Kidney epithelial cell (primary cell): ENCODE measurements around the gene SLC15A4. TPM values are rescaled to one million over a fixed set of nuclear protein-coding genes. Genes with fewer than 3 reads are reported as not detected.
"Not testable (repeated sequence)": the region's sequence is repeated elsewhere in the genome, so short reads cannot be mapped to it uniquely, and the experiment has no call there.

Experiments
- DNase-seq: peaks from one replicate; pipeline ENCODE4 v3.0.0-alpha.2; 2010; ENCODE audit warnings: low read depth
- H3K27me3 ChIP-seq: 2 replicates; pipeline ENCODE4 v1.6.0; 2011; ENCODE audit warnings: low read length; ENCODE audit not compliant: control insufficient read depth, insufficient read depth
- H3K36me3 ChIP-seq: 2 replicates; pipeline ENCODE4 v1.5.1; 2011; ENCODE audit warnings: low read length; ENCODE audit not compliant: control insufficient read depth, insufficient read depth
- H3K4me3 ChIP-seq: 2 replicates; pipeline ENCODE4 v1.5.1; 2011; ENCODE audit warnings: low read depth, mild to moderate bottlenecking, control low read depth, low read length
- total RNA-seq: library from RNA; depleted of rRNA; stranded (reverse); fragments of >200 nt; gene quantifications from 2 replicates; pipeline ENCODE4 v1.2.3, GENCODE V29; 2015
- TF ChIP-seq, protein P1 (sequence below): IDR thresholded peaks from 2 replicates; pipeline ENCODE4 v1.5.1; 2011; ENCODE audit warnings: mild to moderate bottlenecking, moderate library complexity, low read length, control low read depth, inconsistent platforms; ENCODE audit not compliant: insufficient read depth, poor library complexity, severe bottlenecking

SLC15A4 gene
- total RNA-seq, 1 donor from 2014 or later = 108 TPM

DNA sequence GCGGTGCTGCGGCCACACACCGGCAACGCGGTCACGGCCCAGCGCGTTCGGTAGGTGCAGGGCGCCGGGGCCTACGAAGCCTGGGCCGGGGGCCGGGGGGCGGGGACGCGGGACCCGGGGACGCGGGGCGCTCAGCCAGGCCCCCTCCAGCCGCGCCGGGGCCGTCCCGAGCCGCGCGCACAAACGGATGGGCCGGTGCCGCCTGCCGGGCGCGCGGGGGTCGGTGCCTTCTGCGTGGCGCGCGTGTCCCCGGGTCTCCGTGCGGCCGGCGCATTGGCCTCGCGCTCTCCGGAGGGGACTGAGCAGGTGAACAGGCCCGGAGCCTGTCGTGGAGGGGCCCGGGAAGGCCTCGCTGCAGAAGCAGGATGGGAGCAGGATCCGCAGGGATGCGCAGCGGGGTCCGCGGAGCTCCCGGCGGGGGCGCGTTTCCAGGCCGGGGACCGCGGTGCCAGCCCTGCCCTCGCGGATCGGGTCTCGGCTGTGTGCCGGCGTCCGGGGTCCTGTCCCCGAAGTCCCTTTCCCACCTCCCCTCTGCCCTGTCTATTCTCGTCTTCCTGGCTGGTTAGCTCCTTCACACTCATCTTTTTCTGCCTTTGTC, 29.9 kb upstream of the SLC15A4 start:
- Histone ChIP-seq H3K4me3 (no peak overlapping the region), H3K27me3 (peaks cover 19% of the 10 kb centered on the region), H3K36me3 (no peaks in the 10 kb centered on the region)
- no peak for DNase-seq
- TF ChIP-seq, protein P1, sequence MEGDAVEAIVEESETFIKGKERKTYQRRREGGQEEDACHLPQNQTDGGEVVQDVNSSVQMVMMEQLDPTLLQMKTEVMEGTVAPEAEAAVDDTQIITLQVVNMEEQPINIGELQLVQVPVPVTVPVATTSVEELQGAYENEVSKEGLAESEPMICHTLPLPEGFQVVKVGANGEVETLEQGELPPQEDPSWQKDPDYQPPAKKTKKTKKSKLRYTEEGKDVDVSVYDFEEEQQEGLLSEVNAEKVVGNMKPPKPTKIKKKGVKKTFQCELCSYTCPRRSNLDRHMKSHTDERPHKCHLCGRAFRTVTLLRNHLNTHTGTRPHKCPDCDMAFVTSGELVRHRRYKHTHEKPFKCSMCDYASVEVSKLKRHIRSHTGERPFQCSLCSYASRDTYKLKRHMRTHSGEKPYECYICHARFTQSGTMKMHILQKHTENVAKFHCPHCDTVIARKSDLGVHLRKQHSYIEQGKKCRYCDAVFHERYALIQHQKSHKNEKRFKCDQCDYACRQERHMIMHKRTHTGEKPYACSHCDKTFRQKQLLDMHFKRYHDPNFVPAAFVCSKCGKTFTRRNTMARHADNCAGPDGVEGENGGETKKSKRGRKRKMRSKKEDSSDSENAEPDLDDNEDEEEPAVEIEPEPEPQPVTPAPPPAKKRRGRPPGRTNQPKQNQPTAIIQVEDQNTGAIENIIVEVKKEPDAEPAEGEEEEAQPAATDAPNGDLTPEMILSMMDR = no peak

DNA sequence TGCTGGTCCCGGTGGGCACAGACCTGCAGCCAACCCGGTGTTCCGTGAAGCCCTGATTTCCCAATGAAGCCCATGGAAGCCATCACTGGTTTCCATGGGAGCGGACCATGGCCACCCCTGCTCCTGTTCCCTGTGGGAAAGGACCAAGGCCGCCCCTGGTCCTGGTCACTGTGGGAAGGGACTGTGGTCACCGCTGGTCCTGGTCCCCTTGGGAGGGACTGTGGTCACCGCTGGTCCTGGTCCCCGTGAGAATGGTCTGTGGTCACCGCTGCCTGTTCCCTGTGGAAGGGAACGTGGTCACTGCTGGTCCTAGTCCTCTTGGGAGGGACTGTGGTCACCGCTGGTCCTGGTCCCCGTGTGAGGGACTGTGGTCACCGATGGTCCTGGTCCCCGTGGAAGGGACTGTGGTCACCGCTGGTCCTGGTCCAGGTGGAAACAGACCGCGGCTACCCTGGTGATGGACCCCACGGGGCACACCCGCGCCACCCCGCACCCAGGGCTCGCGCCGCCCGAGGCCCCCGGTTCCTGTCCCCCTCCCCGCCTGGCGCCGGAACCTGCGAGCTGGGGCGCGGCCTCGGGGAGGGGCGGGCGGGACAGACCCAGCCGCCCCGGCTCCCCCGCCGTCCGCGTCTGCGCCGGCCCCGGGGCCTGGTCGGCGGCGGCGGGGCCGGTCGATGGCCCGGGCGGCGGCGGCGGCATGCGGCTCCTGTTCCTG, 29.3 kb upstream of the SLC15A4 start, which contains the start of gene GLT1D1:
GLT1D1 (plus strand) TSS at position 594 of the 715 bp plus-strand sequence; CDS start at position 698, 104 bp downstream.
- Histone ChIP-seq H3K4me3 (no peak within 1 kb of the TSS), H3K36me3 (no peaks in the 10 kb centered on the region), H3K27me3 (peaks cover 19% of the 10 kb centered on the region)
- DNase-seq = no peak
- TF ChIP-seq, protein P1 = no peak

DNA sequence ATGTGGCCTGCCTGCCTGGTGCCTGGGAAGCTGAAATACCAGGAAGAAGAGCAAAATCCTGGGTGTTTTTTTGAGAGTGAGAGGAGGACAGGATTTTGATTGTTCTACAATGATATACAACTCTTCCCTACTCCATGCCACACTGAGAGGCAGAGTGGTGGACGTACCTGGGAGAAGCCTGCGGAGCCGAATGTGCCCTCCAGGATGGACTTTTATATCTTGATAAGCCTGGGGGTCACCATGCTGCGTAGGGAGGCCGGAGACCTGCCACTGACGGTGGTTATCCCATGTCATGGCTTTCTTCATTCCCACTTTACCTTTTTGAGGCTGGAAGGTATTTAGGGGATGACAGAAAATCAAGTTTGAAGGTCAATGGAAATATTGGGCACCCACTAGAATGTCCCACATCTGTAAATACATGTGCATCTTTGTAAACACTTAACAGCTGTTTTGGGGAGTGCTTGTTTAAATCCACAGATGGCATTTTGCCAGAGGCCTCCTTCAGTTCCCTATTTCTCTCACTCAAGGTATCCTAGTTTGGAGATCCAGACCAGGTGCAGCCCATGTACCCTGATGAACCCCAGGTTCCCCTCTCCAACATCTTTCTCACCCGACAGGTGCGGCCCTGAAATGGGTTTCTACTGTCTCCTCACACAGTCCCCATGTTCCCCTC, 28.4 kb upstream of the SLC15A4 start:
- peaks cover 19% of the 10 kb centered on the region for H3K27me3 ChIP-seq
- H3K4me3 ChIP-seq = no peak overlapping the region
- DNase-seq = no peak
- no peaks in the 10 kb centered on the region for H3K36me3 ChIP-seq
- TF ChIP-seq, protein P1 = no peak

DNA sequence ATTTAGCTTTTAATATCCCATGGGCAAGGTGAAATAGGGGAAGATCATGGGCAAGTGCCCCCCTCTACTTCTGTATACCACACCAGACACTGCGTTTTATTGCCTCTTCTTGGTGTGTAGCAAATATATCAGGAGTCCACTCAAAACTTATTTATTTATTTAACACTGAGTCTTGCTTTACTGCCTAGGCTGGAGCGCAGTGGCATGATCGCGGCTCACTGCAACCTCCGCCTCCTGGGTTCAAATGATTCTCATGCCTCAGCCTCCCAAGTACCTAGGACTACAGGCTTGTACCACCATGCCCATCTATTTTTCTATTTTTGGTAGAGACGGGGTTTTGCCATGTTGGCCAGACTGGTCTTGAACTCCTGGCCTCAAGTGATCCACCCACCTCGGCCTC, 27.7 kb upstream of the SLC15A4 start:
- not testable (repeated sequence) for DNase-seq, H3K4me3 ChIP-seq, H3K36me3 ChIP-seq
- H3K27me3 ChIP-seq = peaks cover 19% of the 10 kb centered on the region

DNA sequence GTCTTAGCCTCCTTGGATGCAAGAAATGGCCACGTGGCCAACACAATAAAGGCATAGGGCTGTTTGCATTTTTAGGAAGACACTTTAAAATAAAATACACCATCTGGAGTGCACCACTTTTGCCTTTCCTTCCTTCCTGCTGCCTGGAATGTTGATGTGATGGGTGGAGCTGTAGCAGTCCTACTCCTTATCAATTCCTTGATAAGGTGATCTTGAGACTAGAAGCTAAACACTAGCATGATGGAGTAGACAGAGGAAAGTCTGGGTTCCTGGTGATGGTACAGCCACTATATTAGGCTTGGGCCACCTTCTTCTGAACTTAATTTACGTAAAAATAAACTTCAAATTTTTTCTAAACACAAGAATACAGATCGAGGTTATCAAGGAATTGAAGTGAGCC, 26.6 kb upstream of the SLC15A4 start:
- Histone ChIP-seq H3K27me3 (peaks cover 19% of the 10 kb centered on the region), H3K4me3 (no peak overlapping the region), H3K36me3 (no peaks in the 10 kb centered on the region)
- TF ChIP-seq, protein P1 = no peak
- DNase-seq = no peak

DNA sequence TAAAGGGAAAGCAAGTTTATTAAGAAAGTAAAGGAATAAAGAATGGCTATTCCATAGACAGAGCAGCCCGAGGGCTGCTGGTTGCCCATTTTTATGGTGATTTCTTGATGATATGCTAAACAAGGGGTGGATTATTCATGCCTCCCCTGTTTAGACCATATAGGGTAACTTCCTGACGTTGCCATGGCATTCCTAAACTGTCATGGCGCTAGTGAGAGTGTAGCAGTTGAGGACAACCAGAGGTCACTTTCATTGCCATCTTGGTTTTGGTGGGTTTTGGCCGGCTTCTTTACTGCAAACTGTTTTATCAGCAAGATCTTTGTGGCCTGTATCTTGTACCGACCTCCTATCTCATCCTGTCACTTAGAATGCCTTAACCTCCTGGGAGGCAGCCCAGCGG, 26.0 kb upstream of the SLC15A4 start:
- not testable (repeated sequence) for DNase-seq, H3K36me3 ChIP-seq, H3K4me3 ChIP-seq
- peaks cover 17% of the 10 kb centered on the region for H3K27me3 ChIP-seq
